GM18517 (cell line): ENCODE data around the gene DCTD.

ENCODE experiments used
- ATAC-seq: cut with Tn5 transposase; IDR thresholded peaks from one replicate; pipeline ENCODE4 v1.9.1; 2021; ENCODE audit warnings: mild to moderate bottlenecking, moderate library complexity; ENCODE audit not compliant: unreplicated experiment

DCTD gene

GRCh38 chr4:182874304-182874751 is 42.9 kb downstream of the DCTD start:
- no peak for ATAC-seq

- no peak for ATAC-seq
Measured at GRCh38 chr4:182873726-182874125, 43.5 kb downstream of the DCTD start.

- no peak for ATAC-seq
Measured at GRCh38 chr4:182873289-182873688, 43.9 kb downstream of the DCTD start.

GRCh38 chr4:182872886-182873285 is 44.3 kb downstream of the DCTD start:
- no peak for ATAC-seq

DNA sequence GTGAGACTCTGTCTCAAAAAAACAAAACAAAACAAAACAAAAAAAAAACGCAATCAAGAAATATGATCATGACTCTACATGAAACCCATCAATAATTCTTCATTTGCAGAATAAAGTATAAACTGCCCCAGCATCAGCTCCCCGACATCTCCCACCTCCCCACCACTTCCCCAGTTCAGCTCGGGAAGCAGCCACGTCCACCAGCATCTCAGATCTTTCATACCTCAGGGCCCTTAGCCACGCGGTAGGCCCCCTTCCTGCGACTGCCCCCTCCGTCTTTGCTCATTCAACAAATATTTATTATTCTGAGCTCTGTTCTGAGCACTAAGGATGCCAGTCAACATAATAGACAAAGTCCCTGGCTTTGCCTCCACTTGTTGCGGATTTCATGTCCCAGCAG is 45.6 kb downstream of the DCTD start:
- no peak for ATAC-seq

DNA sequence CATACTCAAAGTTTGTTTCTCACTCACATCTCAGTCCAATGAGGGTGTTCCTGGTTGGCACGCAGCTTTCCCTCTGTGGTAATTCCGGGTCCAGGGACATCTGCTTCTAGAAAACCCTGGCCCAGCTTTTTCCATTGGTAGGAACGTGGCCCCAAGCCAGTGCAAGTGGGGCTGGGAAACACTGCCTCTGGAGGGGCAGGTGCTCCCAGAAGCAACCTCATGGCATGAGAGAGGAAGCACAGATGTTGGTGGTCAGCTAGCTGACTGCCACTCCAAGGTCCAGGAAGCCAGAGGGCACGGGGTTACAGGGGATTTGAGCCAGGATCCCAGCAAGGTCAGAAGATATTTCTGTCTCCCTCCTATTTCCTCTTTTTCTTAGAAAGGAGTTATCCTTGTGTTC is 47.5 kb downstream of the DCTD start:
- no peak for ATAC-seq

DNA sequence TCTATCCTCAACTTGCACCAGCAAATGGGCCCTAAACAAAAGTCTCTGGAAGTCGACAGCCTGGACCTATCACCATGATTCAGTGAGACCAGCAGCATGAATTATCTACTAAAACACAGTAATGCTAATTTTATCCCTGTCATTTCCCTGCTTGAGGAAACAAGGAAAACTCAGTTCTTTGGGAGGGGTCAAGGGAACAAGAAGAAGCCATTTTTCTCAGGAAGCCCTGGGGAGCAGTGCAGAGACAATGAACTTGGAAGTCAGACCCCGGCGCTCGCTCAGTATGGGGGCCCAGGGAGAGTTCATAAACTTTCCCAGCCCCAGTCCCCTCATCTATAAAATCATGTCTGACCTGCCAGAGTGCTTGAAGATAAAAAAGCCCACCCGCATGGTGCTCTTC is 50.4 kb downstream of the DCTD start:
- no peak for ATAC-seq

DNA sequence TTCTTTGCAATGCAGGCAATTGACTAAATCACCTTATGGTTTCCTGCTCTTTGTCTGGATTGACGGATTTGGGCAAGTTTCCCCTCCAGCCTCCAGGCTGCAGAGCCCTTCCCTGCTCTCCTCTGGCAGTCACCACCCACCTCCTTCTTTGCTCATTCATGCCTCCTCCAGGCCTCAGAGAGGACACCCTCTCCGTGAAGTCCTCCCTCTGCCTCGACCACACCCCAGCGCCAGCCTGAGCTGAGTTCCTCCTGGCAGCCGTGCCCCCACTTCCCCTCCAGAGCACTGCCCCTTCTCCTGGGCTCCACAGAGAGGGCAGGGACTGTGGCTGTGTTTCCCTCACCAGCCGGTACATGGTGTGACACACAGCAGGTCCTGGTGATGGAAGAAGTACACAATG is 53.7 kb downstream of the DCTD start:
- no peak for ATAC-seq

DNA sequence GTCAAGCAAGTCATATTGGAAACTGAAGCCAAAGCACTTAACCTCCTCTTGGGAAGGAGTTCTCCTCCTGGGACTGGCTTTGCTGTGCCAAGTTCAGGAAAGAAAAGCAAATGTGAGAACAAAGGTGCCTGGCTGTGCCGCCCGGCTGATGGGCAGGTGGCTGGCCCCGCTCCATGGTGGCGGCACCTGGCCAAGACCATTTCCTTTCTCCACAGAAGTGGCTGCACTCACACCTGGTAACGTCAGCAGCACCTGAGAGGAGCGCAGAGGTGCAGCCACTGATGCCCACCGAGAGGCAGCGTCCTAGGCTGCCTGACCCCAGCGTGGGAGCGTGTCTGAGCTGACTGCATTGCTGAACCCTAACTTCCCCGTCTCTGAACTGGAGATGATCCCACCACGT is 54.3 kb downstream of the DCTD start:
- no peak for ATAC-seq

DNA sequence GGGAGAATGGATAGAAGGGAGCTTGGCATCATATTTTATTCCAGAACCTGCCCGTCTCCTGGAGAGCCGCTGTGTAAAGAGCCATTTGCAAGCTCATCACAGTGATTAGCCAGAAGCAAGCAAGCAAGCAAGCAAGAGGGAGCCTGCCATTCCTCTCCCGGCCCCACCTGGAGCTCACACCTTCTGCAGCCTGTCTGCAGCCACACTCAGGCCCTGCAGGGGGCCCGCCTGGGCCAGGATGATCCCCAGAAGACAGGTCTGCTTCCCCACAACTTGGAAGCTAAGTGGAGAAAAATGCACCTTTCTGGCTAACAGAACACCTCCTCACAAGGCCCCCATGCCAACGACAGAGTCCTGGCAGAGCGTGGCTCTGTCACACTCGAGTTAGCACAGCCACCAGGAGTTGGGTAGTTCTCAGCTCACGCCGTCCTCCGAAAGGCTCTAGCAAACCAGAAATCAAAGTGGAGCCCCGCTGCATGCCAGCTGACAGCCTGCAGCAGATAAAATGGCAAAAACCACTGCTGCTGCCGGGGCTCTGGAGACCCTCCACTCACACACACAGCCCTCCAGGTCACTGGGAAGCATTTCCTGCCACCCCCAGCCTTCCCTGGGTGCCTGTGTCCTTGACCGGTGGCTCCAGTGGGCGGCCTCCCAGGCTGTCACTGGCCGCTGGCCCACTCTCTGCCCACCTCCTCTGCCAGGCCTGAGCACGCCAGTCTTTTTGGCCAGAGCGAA is 54.9 kb downstream of the DCTD start:
- no peak for ATAC-seq

DNA sequence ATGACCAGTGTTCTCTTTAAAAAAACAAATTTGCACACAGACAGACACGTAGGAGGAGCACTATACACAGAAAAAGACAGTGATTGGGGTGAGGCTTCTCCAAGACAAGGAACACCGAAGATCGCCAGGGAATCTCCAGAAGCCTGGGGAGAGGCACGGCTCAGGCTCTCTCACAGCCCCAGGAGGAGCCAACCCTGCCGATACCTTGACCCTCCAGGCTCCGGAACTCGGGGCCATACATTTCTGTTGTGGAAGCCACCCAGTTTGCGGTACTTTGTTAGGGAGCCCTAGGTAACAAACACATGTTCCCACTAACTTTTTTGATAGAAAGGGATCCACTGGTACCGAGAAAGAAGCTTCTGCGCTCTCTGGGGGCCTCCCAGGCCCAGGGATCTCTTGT is 55.8 kb downstream of the DCTD start:
- ATAC-seq, result no peak

- ATAC-seq, result no peak
Measured at GRCh38 chr4:182859730-182860129, 57.5 kb downstream of the DCTD start.

GRCh38 chr4:182858711-182859110 is 58.5 kb downstream of the DCTD start:
- ATAC-seq, result no peak

DNA sequence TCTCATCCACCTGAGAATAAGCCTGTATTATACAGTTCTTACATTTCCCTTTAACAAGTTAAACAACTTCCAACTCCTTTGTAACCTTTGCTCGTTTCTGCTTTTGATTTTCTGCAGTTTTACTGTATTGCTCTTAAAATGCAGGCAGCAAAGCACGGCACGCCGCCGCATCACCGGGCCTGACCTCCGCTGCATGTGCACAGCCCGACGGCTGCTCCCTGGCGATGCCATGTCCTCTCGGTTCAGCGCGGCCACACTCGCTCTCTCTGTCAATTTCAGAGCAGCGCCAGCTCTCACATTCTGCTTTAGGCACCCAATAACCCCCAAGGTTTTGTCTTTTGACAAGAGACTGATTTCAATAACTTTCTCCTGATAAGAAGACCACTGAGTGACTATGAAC is 60.3 kb downstream of the DCTD start:
- no peak for ATAC-seq

DNA sequence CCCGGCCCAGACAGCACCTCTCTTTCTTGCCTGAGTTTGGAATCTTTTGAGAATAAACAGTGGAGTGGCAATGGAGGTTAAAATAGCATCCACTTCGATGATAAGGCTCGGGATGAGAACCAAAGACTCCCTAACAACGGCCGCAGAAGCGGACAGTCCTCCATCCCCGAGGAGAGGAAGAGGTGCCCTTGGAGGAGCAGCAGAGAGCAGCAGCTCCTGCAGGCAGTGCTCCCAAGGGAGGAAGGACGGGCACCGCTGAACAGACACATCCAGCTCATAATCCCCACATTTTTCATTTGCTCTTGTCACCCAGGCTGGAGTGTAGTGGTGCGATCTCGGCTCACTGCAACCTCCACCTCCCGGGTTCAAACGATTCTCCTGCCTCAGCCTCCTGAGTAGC is 61.3 kb downstream of the DCTD start:
- ATAC-seq, result no peak

- ATAC-seq, result no peak
Measured at GRCh38 chr4:182855312-182855711, 61.9 kb downstream of the DCTD start.

GRCh38 chr4:182854466-182854865 is 62.7 kb downstream of the DCTD start:
- ATAC-seq, result no peak

GRCh38 chr4:182853731-182854330 is 63.4 kb downstream of the DCTD start:
- ATAC-seq, result no peak

DNA sequence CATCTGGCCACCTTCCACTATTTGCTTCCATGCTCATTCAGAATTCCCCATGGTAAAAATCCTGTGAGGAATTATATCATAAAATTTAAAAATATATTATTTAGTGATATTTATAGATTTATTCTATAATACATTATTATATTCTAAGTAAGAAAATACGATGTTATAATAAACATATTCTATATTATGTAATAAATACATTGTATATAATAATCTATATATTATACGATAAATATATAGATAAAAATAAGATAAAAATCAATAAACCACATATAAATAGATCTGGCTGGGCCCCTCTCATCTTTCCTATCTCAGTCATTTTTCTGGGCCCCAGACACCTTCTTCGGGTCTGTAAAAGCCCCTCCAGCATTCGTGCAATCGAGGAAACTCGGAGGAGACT is 68.5 kb downstream of the DCTD start:
- no peak for ATAC-seq

DNA sequence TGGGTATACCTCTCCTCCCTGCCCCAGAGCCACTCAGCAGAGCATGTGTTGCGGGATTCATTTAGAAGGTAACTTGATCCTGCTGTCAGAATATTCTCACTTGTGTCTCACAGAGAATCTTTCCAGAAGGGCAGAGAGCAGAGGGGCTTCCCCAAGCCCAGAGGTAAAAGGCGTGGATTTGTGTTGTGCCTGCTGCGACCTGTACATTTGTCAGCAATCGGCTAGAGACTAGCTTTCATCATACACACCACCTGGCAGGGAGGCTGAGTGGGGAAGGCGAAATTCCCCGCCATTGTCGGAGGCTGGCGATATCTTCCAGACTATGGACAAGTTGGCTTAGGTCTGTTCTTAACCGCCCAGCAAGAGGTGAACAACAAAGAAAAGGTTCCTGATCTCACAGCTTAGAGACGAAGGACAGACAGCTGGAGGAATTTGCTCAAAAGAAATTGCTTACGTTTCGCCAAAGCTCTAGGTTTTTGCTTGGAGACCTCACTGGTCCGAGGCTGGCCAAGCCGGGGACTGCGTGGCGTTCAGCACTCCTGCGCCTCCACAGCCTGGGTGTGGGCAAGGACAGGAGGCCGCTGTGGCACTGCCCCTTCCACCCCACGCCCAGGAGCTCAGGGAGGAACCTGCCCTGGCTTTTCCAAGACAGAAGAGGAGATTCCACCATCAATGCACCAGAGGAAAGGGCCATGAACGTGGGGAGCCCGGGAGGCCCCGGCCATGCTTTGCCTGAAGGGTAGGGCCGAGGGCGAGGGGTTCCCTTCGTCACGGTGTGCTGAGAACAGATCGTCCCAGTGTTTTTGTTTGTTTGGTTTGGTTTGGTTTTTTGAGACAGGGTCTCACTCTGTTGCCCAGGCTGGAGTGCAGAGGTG is 69.4 kb downstream of the DCTD start:
- no peak for ATAC-seq

- no peak for ATAC-seq
Measured at GRCh38 chr4:182846036-182846435, 71.2 kb downstream of the DCTD start.

- ATAC-seq, result no peak
Measured at GRCh38 chr4:182845618-182846017, 71.6 kb downstream of the DCTD start.
